ENCODE results near the gene SSTR5.

SSTR5 gene

GRCh38 chr16:1093284-1094123, 21.0 kb downstream of the SSTR5 start:
- DNase-seq, result no peak

- no peak for DNase-seq
Measured at GRCh38 chr16:1094124-1094479, 21.6 kb downstream of the SSTR5 start.

- no peak for DNase-seq
Measured at GRCh38 chr16:1094601-1095449, 22.3 kb downstream of the SSTR5 start.

GRCh38 chr16:1095450-1096168, 23.1 kb downstream of the SSTR5 start:
- no peak for DNase-seq

GRCh38 chr16:1096169-1097082, 23.9 kb downstream of the SSTR5 start, which contains the start of gene C1QTNF8:
C1QTNF8 (minus strand) TSS chr16:1096244; CDS start chr16:1094922, 1,322 bp downstream.
- no peak for DNase-seq

- no peak for DNase-seq
Measured at GRCh38 chr16:1097156-1097555, 24.6 kb downstream of the SSTR5 start.

GRCh38 chr16:1097800-1098199, 25.3 kb downstream of the SSTR5 start:
- DNase-seq, result no peak

GRCh38 chr16:1098266-1098991, 25.9 kb downstream of the SSTR5 start:
- no peak for DNase-seq

- DNase-seq, result no peak
Measured at GRCh38 chr16:1099189-1100083, 26.9 kb downstream of the SSTR5 start.

GRCh38 chr16:1100084-1100800, 27.7 kb downstream of the SSTR5 start:
- no peak for DNase-seq

- no peak for DNase-seq
Measured at GRCh38 chr16:1101133-1101532, 28.6 kb downstream of the SSTR5 start.

GRCh38 chr16:1101573-1102332, 29.2 kb downstream of the SSTR5 start:
- no peak for DNase-seq

- DNase-seq, result no peak
Measured at GRCh38 chr16:1102333-1102700, 29.8 kb downstream of the SSTR5 start.

GRCh38 chr16:1102921-1103635, 30.5 kb downstream of the SSTR5 start:
- peak; percentile 74 for DNase-seq

- DNase-seq, result no peak
Measured at GRCh38 chr16:1103636-1103980, 31.1 kb downstream of the SSTR5 start.

- peak; percentile 55 for DNase-seq
Measured at GRCh38 chr16:1105888-1106620, 33.5 kb downstream of the SSTR5 start.

GRCh38 chr16:1106659-1107058, 34.1 kb downstream of the SSTR5 start:
- DNase-seq, result no peak

- no peak for DNase-seq
Measured at GRCh38 chr16:1107141-1107540, 34.6 kb downstream of the SSTR5 start.

Measured in activated naive CD4-positive, alpha-beta T cell treated with anti-CD3 and anti-CD28 coated beads, Interleukin-2, amount 50 U/mL, for 16 hours (primary cell).